HepG2 (cell line): ENCODE data around the gene LSM12. TPM values are rescaled to one million over a fixed set of nuclear protein-coding genes. Genes with fewer than 3 reads are reported as not detected.

Experiments used
- MLLT10 ChIP-seq: sonication (generic); formaldehyde crosslinking; IDR thresholded peaks from 2 replicates; pipeline ENCODE4 v1.4.0; 2020; ENCODE audit warnings: missing genetic modification reagents
- NCOA1 ChIP-seq: sonication (generic); formaldehyde crosslinking; IDR thresholded peaks from 2 replicates; pipeline ENCODE4 v1.9.0; 2021; ENCODE audit warnings: missing genetic modification reagents
- ZFP82 ChIP-seq: sonication (generic); formaldehyde crosslinking; IDR thresholded peaks from 2 replicates; pipeline ENCODE4 v1.5.1; 2020; ENCODE audit warnings: mild to moderate bottlenecking, missing genetic modification reagents, borderline replicate concordance
- ZNF563 ChIP-seq: sonication (generic); formaldehyde crosslinking; IDR thresholded peaks from 2 replicates; pipeline ENCODE4 v1.8.0; 2022; ENCODE audit warnings: mild to moderate bottlenecking, moderate library complexity, missing genetic modification reagents
- ZNF75D ChIP-seq: sonication (generic); formaldehyde crosslinking; IDR thresholded peaks from 2 replicates; pipeline ENCODE4 v1.8.1; 2023; ENCODE audit warnings: missing genetic modification reagents, mild to moderate bottlenecking, borderline replicate concordance
- polyA plus RNA-seq, 8 experiments: library from polyadenylated mRNA; depleted of rRNA in 3 of 8; stranded (reverse) in 7 of 8; unstranded in 1 of 8; fragments of >200 nt; fragmentation: Illumina TruSeq in 4 of 8; extraction: Trizol in 4 of 8; gene quantifications; 2 replicates each; pipeline versions ENCODE4 v1.2.1 to v1.2.3, GENCODE V29; 2011 to 2016; ENCODE audit warnings: low read depth in 4 of 8, missing spikeins in 1 of 8, mixed read lengths in 1 of 8; ENCODE audit not compliant: insufficient read depth in 1 of 8
- total RNA-seq, 5 experiments: library from RNA; depleted of rRNA; stranded (reverse); fragments of >200 nt; fragmentation: Illumina TruSeq; extraction: Trizol; gene quantifications; 2 replicates each; pipeline ENCODE4 v1.2.3, GENCODE V29; 2016; ENCODE audit warnings: low read depth in 1 of 5
- TF ChIP-seq, protein P1 (sequence below): sonication (generic); formaldehyde crosslinking; IDR thresholded peaks from 2 replicates; pipeline ENCODE4 v1.8.0; 2022; ENCODE audit warnings: mild to moderate bottlenecking, missing genetic modification reagents; ENCODE audit not compliant: insufficient replicate concordance
- TF ChIP-seq, protein P2 (sequence below): sonication (generic); formaldehyde crosslinking; IDR thresholded peaks from 2 replicates; pipeline ENCODE4 v1.5.0; 2020; ENCODE audit warnings: mild to moderate bottlenecking, missing genetic modification reagents, borderline replicate concordance
- TF ChIP-seq, protein P3 (sequence below): IDR thresholded peaks from 2 replicates; pipeline ENCODE4 v1.6.1; 2016; ENCODE audit warnings: low read depth
- TF ChIP-seq, protein P4 (sequence below): IDR thresholded peaks from 2 replicates; pipeline ENCODE4 v1.6.1; 2012; ENCODE audit warnings: low read depth, low read length, improper control_type of control experiment
- TF ChIP-seq, protein P5 (sequence below): sonication (generic); formaldehyde crosslinking; IDR thresholded peaks from 2 replicates; pipeline ENCODE4 v1.8.1; 2023; ENCODE audit warnings: mild to moderate bottlenecking, missing genetic modification reagents

Gene LSM12
- total and polyA plus RNA-seq, 2 of the 13 experiments (the other 11 are each of a cell fraction or from before 2014, with no cell fraction given) = 52.8 to 55.7 TPM

DNA sequence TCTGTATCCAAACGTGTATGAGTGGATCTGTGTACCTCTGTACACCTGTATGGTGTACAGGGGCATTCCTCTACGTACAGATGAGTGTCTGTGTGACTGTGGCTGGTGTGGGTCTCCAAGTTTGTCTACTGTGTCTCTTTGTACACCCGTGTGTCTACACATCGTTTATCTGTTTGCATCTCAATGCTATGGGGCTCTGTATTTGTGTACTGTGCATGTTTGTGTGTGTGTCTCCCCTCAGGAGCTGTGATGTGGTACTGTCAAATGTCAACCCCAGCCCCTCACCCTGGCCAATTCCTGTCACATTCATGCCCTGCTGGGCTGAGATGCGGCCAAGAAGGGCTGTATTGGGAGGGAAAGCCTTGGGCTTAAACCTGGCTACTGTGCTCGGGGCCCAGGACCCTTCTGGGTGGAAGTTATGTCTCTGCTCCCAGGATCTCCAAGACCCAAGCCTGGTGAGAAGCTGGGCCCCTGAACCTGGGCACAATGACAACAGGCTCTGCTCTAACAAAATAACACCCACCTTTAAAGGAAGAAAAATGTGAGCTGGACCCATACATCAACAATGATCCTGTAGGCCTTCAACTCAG, 65.5 kb downstream of the LSM12 start (continued):
- TF ChIP-seq, protein P1, sequence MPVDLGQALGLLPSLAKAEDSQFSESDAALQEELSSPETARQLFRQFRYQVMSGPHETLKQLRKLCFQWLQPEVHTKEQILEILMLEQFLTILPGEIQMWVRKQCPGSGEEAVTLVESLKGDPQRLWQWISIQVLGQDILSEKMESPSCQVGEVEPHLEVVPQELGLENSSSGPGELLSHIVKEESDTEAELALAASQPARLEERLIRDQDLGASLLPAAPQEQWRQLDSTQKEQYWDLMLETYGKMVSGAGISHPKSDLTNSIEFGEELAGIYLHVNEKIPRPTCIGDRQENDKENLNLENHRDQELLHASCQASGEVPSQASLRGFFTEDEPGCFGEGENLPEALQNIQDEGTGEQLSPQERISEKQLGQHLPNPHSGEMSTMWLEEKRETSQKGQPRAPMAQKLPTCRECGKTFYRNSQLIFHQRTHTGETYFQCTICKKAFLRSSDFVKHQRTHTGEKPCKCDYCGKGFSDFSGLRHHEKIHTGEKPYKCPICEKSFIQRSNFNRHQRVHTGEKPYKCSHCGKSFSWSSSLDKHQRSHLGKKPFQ = peak; percentile 28
- TF ChIP-seq, protein P2, sequence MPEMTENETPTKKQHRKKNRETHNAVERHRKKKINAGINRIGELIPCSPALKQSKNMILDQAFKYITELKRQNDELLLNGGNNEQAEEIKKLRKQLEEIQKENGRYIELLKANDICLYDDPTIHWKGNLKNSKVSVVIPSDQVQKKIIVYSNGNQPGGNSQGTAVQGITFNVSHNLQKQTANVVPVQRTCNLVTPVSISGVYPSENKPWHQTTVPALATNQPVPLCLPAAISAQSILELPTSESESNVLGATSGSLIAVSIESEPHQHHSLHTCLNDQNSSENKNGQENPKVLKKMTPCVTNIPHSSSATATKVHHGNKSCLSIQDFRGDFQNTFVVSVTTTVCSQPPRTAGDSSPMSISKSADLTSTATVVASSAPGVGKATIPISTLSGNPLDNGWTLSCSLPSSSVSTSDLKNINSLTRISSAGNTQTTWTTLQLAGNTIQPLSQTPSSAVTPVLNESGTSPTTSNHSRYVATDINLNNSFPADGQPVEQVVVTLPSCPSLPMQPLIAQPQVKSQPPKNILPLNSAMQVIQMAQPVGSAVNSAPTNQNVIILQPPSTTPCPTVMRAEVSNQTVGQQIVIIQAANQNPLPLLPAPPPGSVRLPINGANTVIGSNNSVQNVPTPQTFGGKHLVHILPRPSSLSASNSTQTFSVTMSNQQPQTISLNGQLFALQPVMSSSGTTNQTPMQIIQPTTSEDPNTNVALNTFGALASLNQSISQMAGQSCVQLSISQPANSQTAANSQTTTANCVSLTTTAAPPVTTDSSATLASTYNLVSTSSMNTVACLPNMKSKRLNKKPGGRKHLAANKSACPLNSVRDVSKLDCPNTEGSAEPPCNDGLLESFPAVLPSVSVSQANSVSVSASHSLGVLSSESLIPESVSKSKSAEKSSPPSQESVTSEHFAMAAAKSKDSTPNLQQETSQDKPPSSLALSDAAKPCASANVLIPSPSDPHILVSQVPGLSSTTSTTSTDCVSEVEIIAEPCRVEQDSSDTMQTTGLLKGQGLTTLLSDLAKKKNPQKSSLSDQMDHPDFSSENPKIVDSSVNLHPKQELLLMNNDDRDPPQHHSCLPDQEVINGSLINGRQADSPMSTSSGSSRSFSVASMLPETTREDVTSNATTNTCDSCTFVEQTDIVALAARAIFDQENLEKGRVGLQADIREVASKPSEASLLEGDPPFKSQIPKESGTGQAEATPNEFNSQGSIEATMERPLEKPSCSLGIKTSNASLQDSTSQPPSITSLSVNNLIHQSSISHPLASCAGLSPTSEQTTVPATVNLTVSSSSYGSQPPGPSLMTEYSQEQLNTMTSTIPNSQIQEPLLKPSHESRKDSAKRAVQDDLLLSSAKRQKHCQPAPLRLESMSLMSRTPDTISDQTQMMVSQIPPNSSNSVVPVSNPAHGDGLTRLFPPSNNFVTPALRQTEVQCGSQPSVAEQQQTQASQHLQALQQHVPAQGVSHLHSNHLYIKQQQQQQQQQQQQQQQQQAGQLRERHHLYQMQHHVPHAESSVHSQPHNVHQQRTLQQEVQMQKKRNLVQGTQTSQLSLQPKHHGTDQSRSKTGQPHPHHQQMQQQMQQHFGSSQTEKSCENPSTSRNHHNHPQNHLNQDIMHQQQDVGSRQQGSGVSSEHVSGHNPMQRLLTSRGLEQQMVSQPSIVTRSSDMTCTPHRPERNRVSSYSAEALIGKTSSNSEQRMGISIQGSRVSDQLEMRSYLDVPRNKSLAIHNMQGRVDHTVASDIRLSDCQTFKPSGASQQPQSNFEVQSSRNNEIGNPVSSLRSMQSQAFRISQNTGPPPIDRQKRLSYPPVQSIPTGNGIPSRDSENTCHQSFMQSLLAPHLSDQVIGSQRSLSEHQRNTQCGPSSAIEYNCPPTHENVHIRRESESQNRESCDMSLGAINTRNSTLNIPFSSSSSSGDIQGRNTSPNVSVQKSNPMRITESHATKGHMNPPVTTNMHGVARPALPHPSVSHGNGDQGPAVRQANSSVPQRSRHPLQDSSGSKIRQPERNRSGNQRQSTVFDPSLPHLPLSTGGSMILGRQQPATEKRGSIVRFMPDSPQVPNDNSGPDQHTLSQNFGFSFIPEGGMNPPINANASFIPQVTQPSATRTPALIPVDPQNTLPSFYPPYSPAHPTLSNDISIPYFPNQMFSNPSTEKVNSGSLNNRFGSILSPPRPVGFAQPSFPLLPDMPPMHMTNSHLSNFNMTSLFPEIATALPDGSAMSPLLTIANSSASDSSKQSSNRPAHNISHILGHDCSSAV (CRISPR knock-in tag) = peak; percentile 69; the same call in 1 of the 2 replicates
- no peak for TF ChIP-seq MLLT10
- TF ChIP-seq, protein P3, sequence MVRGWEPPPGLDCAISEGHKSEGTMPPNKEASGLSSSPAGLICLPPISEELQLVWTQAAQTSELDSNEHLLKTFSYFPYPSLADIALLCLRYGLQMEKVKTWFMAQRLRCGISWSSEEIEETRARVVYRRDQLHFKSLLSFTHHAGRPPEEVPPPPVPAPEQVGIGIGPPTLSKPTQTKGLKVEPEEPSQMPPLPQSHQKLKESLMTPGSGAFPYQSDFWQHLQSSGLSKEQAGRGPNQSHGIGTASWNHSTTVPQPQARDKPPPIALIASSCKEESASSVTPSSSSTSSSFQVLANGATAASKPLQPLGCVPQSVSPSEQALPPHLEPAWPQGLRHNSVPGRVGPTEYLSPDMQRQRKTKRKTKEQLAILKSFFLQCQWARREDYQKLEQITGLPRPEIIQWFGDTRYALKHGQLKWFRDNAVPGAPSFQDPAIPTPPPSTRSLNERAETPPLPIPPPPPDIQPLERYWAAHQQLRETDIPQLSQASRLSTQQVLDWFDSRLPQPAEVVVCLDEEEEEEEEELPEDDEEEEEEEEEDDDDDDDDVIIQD = no peak
- 0 out of 2 replicates have a peak, but pooled peaks have one; percentile 37 for TF ChIP-seq ZFP82 (CRISPR knock-in tag)
- TF ChIP-seq ZNF75D (CRISPR knock-in tag) = no peak
- TF ChIP-seq, protein P4, sequence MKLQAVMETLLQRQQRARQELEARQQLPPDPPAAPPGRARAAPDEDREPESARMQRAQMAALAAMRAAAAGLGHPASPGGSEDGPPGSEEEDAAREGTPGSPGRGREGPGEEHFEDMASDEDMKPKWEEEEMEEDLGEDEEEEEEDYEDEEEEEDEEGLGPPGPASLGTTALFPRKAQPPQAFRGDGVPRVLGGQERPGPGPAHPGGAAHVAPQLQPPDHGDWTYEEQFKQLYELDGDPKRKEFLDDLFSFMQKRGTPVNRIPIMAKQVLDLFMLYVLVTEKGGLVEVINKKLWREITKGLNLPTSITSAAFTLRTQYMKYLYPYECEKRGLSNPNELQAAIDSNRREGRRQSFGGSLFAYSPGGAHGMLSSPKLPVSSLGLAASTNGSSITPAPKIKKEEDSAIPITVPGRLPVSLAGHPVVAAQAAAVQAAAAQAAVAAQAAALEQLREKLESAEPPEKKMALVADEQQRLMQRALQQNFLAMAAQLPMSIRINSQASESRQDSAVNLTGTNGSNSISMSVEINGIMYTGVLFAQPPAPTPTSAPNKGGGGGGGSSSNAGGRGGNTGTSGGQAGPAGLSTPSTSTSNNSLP = no peak
- TF ChIP-seq, protein P5, sequence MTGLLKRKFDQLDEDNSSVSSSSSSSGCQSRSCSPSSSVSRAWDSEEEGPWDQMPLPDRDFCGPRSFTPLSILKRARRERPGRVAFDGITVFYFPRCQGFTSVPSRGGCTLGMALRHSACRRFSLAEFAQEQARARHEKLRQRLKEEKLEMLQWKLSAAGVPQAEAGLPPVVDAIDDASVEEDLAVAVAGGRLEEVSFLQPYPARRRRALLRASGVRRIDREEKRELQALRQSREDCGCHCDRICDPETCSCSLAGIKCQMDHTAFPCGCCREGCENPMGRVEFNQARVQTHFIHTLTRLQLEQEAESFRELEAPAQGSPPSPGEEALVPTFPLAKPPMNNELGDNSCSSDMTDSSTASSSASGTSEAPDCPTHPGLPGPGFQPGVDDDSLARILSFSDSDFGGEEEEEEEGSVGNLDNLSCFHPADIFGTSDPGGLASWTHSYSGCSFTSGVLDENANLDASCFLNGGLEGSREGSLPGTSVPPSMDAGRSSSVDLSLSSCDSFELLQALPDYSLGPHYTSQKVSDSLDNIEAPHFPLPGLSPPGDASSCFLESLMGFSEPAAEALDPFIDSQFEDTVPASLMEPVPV (CRISPR knock-in tag) = no peak
- TF ChIP-seq NCOA1 (CRISPR knock-in tag) = no peak
- 0 out of 2 replicates have a peak, but pooled peaks have one; percentile 7 for TF ChIP-seq ZNF563 (CRISPR knock-in tag)
